ENCODE measurements around the gene AIF1. TPM values are rescaled to one million over a fixed set of nuclear protein-coding genes. Genes with fewer than 3 reads are reported as not detected.
A peak's percentile ranks its signal among the peaks of the same experiment; 100 is the strongest.

Gene AIF1
- total and polyA plus RNA-seq, 3 donors from 2014 or later: 2.9 to 34.8 (median 6.3) TPM

GRCh38 chr6:31614075-31614619, 887 bp upstream of the AIF1 start:
- no peaks in the 10 kb centered on the region for H3K27me3 ChIP-seq
- 75 to 89% methylated on average over 8 of the region's 8 CpGs for WGBS, 2 donors
- no peaks in the 10 kb centered on the region for H3K4me1 ChIP-seq
- intact Hi-C loops (cut with DNase I; ENCODE audit: low total_unique reads): no loop called here
- no peak overlapping the region for H3K27ac ChIP-seq
- H3K36me3 ChIP-seq (ENCODE audit: low read depth, missing control alignments): no peaks in the 10 kb centered on the region
- DNase-seq: no peak
- TF ChIP-seq POLR2A (IDR thresholded peaks at IDR 0.05): no peak
- no peak for TF ChIP-seq CTCF (IDR thresholded peaks at IDR 0.05)
- no peaks in the 10 kb centered on the region for H3K9me3 ChIP-seq
- no peak overlapping the region for H3K4me3 ChIP-seq

- Histone ChIP-seq H3K9me3 (no peaks in the 10 kb centered on the region), H3K27me3 (no peaks in the 10 kb centered on the region), H3K27ac (no peak overlapping the region), H3K4me3 (no peak overlapping the region), H3K4me1 (no peaks in the 10 kb centered on the region), H3K36me3 (ENCODE audit: low read depth, missing control alignments) (no peaks in the 10 kb centered on the region)
- no peak for TF ChIP-seq CTCF (IDR thresholded peaks at IDR 0.05)
- no peak for TF ChIP-seq POLR2A (IDR thresholded peaks at IDR 0.05)
- DNase-seq: no peak
- intact Hi-C loops (cut with DNase I; ENCODE audit: low total_unique reads): no loop called here
- WGBS, 2 donors: 67 to 68% methylated on average over 7 of the region's 7 CpGs
Observed at GRCh38 chr6:31615748-31616147, 714 bp downstream of the AIF1 start.

GRCh38 chr6:31617010-31617409, 2.0 kb downstream of the AIF1 start:
- 89 to 93% methylated on average over 2 of the region's 2 CpGs for WGBS, 2 donors
- no peaks in the 10 kb centered on the region for H3K27me3 ChIP-seq
- no peak overlapping the region for H3K4me3 ChIP-seq
- no peaks in the 10 kb centered on the region for H3K9me3 ChIP-seq
- TF ChIP-seq CTCF (IDR thresholded peaks at IDR 0.05) (no peak), POLR2A (IDR thresholded peaks at IDR 0.05) (no peak)
- H3K36me3 ChIP-seq (ENCODE audit: low read depth, missing control alignments): no peaks in the 10 kb centered on the region
- peaks cover 6% of the 10 kb centered on the region for H3K4me1 ChIP-seq
- no peak overlapping the region for H3K27ac ChIP-seq
- no peak for DNase-seq
- intact Hi-C loops (cut with DNase I; ENCODE audit: low total_unique reads): no loop called here

GRCh38 chr6:31619805-31620585, 5.0 kb downstream of the AIF1 start:
- Histone ChIP-seq H3K27me3 (no peaks in the 10 kb centered on the region), H3K27ac (peak overlapping the region; percentile 91 to 99), H3K4me1 (peaks cover 15% of the 10 kb centered on the region), H3K4me3 (peak overlapping the region; percentile 61 to 85), H3K36me3 (ENCODE audit: low read depth, missing control alignments) (no peaks in the 10 kb centered on the region), H3K9me3 (no peaks in the 10 kb centered on the region)
- intact Hi-C loops (cut with DNase I; ENCODE audit: low total_unique reads): no loop called here
- WGBS, 2 donors: 0 to 1% methylated on average over 50 of the region's 50 CpGs
- peak; percentile 99 for DNase-seq
- TF ChIP-seq CTCF (IDR thresholded peaks at IDR 0.05) (peak in 2 of 3 experiments; percentile 19 to 25), POLR2A (IDR thresholded peaks at IDR 0.05) (peak; percentile 82)
